ENCODE results near the gene ZNF850. TPM values are rescaled to one million over a fixed set of nuclear protein-coding genes. Genes with fewer than 3 reads are reported as not detected.

ZNF850 gene
- total and polyA plus RNA-seq, 2 of the 8 experiments (the other 6 are each of a cell fraction or from before 2014, with no cell fraction given): 6.7 to 21.2 TPM

DNA sequence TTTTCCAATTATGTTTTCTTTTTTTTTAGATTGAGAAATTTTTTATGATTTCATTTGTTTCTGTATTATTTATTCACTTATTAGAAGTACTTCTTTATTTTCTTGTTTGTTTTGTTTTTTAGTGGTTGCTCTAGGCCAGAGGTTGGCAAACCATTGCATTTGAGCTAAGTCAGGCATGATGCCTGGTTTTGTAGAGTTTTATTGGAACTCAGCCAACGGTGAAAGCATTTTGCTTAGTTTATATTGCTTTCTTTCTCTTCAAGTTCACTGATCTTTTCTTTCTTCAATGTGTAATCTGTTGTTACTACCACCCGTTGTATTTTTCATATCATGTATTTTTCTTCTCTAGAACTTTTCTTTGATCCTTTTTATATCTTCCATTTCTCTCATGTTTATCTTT, 65.5 kb downstream of the ZNF850 start (continued):
- TF ChIP-seq, protein P1, sequence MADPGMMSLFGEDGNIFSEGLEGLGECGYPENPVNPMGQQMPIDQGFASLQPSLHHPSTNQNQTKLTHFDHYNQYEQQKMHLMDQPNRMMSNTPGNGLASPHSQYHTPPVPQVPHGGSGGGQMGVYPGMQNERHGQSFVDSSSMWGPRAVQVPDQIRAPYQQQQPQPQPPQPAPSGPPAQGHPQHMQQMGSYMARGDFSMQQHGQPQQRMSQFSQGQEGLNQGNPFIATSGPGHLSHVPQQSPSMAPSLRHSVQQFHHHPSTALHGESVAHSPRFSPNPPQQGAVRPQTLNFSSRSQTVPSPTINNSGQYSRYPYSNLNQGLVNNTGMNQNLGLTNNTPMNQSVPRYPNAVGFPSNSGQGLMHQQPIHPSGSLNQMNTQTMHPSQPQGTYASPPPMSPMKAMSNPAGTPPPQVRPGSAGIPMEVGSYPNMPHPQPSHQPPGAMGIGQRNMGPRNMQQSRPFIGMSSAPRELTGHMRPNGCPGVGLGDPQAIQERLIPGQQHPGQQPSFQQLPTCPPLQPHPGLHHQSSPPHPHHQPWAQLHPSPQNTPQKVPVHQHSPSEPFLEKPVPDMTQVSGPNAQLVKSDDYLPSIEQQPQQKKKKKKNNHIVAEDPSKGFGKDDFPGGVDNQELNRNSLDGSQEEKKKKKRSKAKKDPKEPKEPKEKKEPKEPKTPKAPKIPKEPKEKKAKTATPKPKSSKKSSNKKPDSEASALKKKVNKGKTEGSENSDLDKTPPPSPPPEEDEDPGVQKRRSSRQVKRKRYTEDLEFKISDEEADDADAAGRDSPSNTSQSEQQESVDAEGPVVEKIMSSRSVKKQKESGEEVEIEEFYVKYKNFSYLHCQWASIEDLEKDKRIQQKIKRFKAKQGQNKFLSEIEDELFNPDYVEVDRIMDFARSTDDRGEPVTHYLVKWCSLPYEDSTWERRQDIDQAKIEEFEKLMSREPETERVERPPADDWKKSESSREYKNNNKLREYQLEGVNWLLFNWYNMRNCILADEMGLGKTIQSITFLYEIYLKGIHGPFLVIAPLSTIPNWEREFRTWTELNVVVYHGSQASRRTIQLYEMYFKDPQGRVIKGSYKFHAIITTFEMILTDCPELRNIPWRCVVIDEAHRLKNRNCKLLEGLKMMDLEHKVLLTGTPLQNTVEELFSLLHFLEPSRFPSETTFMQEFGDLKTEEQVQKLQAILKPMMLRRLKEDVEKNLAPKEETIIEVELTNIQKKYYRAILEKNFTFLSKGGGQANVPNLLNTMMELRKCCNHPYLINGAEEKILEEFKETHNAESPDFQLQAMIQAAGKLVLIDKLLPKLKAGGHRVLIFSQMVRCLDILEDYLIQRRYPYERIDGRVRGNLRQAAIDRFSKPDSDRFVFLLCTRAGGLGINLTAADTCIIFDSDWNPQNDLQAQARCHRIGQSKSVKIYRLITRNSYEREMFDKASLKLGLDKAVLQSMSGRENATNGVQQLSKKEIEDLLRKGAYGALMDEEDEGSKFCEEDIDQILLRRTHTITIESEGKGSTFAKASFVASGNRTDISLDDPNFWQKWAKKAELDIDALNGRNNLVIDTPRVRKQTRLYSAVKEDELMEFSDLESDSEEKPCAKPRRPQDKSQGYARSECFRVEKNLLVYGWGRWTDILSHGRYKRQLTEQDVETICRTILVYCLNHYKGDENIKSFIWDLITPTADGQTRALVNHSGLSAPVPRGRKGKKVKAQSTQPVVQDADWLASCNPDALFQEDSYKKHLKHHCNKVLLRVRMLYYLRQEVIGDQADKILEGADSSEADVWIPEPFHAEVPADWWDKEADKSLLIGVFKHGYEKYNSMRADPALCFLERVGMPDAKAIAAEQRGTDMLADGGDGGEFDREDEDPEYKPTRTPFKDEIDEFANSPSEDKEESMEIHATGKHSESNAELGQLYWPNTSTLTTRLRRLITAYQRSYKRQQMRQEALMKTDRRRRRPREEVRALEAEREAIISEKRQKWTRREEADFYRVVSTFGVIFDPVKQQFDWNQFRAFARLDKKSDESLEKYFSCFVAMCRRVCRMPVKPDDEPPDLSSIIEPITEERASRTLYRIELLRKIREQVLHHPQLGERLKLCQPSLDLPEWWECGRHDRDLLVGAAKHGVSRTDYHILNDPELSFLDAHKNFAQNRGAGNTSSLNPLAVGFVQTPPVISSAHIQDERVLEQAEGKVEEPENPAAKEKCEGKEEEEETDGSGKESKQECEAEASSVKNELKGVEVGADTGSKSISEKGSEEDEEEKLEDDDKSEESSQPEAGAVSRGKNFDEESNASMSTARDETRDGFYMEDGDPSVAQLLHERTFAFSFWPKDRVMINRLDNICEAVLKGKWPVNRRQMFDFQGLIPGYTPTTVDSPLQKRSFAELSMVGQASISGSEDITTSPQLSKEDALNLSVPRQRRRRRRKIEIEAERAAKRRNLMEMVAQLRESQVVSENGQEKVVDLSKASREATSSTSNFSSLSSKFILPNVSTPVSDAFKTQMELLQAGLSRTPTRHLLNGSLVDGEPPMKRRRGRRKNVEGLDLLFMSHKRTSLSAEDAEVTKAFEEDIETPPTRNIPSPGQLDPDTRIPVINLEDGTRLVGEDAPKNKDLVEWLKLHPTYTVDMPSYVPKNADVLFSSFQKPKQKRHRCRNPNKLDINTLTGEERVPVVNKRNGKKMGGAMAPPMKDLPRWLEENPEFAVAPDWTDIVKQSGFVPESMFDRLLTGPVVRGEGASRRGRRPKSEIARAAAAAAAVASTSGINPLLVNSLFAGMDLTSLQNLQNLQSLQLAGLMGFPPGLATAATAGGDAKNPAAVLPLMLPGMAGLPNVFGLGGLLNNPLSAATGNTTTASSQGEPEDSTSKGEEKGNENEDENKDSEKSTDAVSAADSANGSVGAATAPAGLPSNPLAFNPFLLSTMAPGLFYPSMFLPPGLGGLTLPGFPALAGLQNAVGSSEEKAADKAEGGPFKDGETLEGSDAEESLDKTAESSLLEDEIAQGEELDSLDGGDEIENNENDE (IDR thresholded peaks at IDR 0.05; ENCODE audit: insufficient replicate concordance, low read length): no peak

All from H1 (cell line).